Activated T-helper 9 cell treated with anti-CD3 and anti-CD28 coated beads, Interleukin-2, amount 50 U/mL, for 16 hours (primary cell): ENCODE data around the gene CDHR3.
"Not testable (repeated sequence)": the region's sequence is repeated elsewhere in the genome, so short reads cannot be mapped to it uniquely, and the experiment has no call there.

Source experiments
- DNase-seq: peaks from one replicate; pipeline ENCODE4 v3.0.0-alpha.2; 2020; ENCODE audit warnings: low read depth

The CDHR3 gene, protein sequence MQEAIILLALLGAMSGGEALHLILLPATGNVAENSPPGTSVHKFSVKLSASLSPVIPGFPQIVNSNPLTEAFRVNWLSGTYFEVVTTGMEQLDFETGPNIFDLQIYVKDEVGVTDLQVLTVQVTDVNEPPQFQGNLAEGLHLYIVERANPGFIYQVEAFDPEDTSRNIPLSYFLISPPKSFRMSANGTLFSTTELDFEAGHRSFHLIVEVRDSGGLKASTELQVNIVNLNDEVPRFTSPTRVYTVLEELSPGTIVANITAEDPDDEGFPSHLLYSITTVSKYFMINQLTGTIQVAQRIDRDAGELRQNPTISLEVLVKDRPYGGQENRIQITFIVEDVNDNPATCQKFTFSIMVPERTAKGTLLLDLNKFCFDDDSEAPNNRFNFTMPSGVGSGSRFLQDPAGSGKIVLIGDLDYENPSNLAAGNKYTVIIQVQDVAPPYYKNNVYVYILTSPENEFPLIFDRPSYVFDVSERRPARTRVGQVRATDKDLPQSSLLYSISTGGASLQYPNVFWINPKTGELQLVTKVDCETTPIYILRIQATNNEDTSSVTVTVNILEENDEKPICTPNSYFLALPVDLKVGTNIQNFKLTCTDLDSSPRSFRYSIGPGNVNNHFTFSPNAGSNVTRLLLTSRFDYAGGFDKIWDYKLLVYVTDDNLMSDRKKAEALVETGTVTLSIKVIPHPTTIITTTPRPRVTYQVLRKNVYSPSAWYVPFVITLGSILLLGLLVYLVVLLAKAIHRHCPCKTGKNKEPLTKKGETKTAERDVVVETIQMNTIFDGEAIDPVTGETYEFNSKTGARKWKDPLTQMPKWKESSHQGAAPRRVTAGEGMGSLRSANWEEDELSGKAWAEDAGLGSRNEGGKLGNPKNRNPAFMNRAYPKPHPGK

DNA sequence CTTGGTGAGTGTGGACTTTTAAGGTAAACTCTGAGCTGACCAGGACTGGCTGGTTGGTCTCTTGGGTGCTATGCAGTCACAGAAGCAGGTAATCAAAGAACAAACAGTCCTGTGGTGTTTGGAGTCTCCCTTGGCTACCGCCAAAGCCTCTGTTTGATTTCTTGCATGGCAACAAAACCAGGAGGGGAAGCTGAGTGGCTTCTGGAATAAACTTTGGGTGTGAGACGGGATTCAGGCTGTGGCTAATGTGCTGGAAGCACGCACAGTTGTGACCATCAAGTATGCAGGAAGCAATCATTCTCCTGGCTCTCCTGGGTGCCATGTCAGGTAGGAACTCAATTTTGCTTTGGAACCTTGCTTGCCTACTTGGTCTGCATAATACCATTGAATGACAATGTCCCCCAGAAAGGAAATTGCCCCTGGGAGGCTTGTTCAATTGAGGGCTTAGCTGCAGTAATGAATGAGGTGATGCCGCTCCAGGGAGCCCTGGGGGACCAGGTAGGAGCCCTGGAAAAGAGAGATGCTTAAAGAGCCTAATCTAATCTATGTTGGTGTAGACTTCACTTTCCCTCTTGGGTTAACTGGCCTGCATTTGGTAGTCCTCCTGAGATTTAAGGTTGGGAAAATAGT, at the start of gene CDHR3:
Gene CDHR3 (plus strand): TSS at position 227 of the 630 bp plus-strand sequence. CDS start 55 bp downstream, at position 282.
- no peak for DNase-seq

DNA sequence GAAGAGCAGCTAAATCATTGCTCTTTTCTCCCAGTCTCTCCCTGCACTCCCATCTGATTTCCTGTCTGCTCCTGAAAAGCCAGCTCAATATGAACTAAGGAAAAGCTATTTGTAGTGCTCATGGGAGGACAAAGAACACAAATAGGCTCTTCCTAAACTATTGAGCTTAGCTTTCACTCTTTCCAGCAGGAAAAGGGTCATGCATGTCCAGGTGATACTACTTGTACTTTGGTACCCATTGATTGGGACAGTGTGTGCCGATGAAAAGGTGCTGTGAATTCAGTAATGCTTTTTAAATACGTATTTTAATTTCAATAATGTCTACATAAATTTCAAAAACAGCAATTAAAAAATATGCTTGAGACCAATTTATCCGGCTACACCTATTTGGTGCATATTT, 49.1 kb upstream of the CDHR3 start:
- DNase-seq: no peak

DNA sequence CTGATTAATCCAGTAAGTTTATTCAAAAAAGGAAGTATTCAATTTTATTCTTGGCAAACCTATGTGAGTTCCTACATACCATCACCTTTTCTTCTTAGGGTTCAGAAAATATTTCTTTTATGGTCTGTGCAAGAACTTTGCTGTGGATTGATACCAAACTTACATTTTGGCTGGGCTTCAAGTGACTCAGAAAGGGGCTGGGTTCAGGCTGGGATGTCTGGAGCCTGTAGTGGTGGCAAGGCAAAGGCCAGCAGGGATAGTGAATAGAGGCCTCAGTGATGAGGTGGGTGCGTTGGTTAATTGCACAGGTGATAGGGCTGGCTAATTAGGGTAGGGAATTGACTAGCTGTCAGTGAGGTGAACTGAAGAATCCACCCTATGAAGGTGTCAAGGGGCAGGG, 46.5 kb upstream of the CDHR3 start:
- no peak for DNase-seq

DNA sequence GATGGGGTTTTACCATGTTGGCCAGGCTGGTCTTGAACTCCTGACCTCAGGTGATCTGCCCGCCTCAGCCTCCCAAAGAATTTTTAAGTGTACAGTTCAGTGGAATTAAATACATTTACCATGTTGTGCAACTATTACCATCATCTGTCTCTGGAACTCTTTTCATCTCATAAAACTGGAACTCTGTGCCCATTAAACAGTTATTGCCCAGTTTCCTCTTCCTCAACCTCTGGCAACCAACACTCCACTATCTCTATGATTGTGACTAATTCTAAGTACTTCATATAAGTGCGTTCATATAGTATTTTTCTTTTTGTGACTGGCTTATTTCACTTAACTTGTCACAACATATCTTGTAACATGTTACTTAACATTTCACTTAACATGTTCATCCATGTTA, 45.4 kb upstream of the CDHR3 start:
- DNase-seq: no peak

DNA sequence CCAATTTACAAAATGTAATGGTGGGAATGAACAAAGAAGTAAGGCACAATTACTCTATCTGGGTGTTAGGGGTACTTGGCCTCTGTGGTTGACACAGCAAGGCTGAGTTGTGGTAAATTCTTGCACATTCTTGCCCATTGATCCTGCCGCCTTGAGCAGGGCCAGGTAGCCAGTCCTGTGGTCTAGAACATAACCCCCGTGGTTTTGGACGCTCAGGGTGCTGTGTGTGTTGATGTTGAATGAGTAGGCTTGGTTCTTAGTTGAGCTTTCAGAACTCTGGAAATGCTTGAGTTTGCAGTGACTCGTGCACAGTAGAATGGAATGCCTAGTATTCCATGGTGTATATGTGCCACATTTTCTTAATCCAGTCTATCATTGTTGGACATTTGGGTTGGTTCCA, 42.3 kb upstream of the CDHR3 start:
- no peak for DNase-seq

DNA sequence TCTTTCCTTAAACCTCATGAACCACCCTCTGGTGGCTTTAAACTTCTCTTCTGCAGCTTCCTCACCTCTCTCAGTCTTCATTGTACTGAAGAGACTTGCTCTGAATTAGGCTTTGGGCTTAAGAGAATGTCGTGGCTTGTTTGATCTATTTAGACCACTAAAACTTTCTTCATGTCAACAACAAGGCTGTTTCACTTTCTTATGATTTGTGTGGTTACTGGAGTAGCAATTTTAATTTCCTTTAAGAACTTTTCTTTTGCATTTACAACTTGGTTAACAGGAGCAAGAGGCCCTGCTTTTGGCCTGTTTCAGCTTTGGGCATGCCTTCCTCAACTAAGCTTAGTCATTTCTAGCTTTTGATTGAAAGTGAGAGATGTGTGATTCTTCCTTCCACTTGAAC, 38.1 kb upstream of the CDHR3 start:
- DNase-seq: no peak

DNA sequence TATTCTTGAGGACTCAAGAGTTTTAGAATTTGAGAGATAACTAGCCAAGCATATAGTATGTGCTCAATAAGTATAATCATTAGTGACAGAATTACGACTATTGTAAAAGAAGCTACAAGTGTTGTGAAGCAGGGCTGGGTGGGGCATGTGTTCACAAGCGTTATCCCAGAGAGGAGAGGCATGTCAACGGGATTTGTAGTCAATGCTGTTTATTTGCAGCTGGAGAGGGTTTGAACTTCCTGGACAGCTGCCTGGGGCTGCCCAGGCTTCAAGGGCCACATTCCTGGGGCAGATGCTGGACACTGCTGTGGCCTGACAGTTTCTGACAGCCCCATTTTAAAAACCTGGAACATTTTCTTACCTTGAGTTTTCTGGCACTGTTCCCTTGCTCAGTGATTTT, 36.9 kb upstream of the CDHR3 start:
- DNase-seq: no peak

DNA sequence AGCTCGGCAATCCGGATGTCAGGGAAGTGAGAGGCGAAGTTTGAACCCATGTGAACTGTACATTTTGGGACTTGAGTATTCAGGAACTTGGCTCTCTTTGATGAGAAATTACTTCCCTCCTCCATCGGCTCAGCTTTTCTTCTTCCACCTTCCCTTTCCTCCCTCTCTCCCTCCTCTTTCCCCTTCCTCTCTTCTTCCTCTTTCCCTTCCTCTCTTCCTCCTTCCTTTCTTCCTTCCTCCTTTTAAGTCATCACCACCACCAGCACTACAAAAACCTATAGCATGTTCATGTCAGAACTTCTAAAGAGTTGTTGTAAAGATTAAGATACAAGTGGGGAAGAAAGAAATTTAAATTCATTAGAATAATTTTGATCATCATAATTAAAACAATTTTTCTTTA, 31.9 kb upstream of the CDHR3 start:
- DNase-seq: no peak

DNA sequence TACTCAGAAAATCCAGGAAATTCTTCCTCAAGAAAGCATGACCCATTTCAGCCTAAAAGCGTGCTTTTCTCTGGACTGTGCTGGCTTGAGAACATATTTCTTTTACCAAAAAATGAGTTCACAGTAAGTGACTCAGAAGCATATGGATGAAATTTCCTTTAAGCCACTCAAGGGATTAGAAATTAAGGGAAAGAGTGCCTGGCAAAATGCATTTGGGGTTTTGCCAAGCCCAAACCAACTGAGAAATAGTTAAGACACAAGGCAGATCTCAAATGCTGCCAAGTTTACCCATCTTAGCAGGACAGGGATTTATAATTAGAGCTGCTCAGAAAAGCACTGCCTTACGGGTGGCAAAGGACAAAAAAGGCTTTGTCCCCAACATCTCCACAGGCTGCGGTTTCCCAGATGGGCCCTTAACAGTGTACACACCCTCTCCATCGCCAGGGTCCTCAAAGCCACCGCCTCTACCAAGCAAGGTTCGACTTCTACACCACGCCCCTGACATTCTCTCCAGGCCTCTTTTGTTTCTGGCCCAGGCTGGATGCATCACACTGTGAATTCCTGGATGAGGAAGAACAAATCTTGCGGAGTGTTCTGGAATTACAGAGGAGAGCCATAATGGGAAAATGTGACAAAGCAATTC, 30.1 kb upstream of the CDHR3 start:
- DNase-seq: no peak

DNA sequence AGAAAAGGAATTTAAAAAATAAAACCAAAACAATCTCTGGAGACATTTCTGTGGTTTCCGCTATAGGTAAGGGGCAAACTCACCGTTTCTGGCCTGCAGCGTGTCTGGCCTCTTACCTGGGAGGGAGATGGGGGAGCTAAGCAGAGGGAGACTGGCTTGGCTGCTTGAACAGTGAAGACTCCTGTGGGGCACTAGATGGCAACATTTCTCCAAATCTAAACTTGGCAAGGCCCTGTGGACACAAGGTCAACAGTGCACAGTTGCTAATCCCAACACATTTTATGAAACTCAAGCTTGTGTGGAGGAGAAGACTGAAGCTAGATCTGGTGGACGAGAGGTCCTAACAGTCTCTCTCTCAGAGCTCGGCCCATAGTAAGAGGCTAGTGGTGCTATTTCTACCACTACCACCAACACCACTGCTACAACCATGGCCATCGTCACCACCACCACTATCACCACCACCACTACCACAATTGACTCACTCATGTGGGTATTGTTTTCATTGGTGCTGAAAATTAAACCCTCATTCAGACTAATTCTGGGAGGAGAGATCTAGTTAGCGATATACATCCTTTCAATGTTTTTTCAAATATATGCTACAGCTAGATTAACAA, 28.4 kb upstream of the CDHR3 start:
- DNase-seq: no peak

DNA sequence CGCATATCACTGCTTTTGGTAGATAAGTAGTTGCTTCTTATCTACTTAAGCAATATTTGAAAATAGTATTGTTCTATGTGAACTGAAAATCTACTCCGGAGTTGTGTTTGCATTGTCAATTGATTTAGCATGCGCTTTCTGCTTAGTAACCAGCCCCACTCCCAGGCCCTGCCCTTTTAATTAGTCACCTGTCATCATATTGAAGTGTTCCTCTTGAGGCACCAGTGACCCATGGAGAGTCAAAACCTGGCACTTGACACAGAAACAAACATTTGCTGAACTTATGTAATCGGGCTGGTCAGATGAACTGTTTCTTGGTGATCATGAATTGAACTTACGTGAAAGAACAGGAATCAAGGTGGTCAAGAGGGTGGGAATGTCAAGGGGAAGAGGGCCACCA, 27.8 kb upstream of the CDHR3 start:
- no peak for DNase-seq

DNA sequence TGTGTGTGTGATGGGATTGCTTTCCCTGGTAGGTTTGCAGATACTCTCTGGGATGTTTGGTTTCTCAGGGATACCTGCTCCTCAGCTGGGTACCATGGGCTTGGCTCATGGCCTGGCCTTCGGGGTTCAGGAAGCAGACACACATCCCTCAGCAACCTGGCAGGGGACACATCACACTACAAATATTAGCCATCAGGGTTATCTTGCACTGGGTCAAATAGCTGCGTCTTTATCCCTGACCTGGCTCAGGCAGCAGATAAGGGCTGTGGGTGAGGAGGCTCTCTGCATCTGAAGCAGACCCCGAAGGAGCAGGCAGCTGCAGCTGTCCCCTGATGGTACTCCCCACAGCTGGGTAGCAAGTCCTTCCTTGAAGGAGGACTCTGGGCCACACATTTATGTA, 25.7 kb upstream of the CDHR3 start:
- DNase-seq: no peak

DNA sequence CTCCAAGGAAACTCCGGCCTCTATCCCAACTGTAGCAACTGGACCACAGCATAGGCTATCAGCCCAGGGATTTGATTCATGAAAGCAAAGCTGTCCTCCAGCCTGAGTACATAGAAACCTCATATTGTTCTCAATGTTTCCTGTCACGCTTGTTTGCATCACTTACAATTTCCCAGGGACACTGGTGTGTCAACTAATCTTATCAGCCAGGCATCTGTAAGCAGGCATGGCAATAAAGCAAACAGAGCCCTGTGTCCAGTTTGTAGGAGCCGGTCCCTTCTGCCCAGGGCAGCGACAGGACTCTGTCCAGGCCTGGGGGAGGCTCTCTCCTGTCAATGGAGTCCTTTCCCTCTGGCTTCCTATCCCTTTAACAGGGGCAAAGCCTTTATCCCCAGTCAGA, 23.0 kb upstream of the CDHR3 start:
- no peak for DNase-seq

DNA sequence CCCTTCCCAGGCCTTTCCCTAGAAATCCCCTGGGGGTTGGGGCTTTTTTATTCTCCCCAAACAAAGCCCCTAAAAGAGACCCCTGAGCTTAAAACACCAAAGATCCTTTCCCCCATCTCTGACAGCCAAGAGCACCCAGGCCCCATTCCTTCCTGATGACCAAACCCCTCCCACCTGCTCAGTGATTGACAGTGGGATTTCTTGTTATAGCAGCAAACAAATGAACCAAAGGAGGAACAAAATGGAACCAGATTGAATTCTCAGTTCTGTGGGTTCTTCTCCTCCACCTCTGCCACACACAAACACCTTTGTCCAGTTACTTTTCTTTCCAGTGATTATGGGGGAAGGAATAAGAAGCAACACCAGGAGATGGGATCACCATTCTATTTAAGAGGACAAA, 21.5 kb upstream of the CDHR3 start:
- no peak for DNase-seq

DNA sequence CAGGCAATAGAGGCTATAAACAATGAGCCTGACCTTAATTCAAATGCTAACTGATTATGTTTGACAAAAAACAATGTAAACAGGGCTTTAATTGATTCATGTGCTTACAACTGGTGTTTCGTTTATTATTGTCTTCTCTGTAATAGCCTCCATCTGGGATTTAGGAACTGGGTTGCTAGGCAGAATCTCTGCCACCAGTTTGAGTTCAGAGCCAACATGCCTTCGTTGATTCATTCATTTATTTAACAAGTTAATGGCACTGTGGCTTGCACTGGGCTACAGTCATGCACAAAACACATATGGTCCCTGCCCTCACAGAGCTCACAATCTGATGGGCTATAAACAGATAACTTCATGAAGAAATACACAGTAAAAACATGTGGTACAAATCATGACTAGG, 19.6 kb upstream of the CDHR3 start:
- no peak for DNase-seq

DNA sequence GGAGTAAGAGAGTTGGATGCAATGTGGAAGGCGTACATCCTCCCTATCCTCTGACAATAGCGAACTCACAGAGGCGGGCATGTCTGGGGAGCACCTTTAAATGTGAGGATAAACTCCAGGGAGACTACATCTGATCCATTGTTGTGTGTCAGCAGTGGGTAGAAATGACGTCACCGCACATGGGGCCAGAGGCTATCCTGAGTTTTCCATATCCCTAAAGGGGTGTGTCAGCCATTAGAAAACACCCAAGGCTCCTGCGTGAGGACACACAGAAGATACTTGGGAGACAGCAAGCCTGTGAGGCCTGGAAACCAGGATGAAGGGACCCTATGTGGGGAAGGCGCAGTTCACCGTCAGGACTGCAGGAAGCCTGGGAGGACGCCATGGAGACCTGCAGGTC, 17.2 kb upstream of the CDHR3 start:
- no peak for DNase-seq

DNA sequence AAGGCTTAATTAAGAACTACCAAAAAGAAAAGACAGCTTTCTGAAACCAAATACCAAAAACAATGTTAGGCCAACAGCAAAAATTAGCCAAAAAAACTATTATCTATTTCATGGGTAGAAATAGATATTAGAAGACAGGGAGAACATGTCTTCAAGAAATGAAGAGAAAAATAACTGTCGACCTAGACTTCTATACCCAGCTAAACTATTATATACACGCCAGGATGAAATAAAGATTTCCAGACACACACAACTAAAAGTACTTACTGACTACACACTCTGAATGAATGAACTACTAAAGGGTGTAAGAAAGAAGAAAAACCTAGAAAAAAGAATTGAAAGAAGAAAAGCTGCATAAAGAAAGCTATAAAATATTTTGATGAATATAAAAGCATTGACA, 11.5 kb upstream of the CDHR3 start:
- no peak for DNase-seq

DNA sequence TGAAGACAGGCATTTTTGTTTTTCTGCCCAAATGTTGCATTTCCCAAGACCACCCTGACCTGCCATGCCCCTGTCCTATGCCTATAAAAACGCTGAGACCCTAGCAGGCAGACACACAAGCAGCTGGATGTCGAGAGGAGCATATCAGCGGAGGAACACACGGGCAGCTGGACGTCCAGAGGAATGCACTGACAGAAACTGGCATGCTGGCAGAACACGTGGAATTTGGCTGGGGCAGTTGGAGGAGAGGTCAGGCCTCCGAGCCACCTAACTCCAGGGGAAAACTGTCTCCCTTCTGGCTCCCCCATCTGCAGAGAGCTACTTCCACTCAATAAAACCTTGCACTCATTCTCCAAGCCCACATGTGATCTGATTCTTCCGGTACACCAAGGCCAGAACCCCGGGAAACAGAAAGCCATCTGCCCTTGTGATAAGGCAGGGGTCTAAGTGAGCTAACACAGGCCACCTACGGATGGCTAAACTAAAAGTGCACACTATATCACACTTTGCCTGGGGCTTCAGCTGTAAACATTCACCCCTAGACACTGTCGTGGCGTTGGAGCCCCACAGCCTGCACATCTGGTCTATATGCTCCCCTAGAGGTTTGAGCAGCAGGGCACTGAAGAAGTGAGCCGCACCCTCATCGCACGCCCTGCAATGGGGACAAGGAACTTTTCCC, 10.0 kb upstream of the CDHR3 start:
- no peak for DNase-seq

DNA sequence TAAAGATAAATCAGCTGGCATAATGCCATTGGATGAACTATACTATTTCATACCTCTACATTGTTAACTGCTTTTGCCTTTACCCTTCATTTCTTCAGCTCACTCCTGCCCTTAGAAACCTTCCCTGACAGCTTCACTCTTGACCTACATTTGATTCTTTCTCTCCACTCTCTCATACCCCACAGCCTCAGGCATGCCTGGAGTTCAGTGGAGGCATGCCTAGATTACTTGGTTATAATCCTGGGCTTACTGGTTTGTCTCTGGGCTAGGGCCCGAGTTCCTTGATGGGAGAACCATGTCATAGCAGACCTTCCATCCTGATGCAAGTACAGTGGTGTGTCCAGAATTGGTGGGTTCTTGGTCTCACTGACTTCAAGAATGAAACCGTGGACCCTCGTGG, 8.4 kb upstream of the CDHR3 start:
- DNase-seq: no peak

DNA sequence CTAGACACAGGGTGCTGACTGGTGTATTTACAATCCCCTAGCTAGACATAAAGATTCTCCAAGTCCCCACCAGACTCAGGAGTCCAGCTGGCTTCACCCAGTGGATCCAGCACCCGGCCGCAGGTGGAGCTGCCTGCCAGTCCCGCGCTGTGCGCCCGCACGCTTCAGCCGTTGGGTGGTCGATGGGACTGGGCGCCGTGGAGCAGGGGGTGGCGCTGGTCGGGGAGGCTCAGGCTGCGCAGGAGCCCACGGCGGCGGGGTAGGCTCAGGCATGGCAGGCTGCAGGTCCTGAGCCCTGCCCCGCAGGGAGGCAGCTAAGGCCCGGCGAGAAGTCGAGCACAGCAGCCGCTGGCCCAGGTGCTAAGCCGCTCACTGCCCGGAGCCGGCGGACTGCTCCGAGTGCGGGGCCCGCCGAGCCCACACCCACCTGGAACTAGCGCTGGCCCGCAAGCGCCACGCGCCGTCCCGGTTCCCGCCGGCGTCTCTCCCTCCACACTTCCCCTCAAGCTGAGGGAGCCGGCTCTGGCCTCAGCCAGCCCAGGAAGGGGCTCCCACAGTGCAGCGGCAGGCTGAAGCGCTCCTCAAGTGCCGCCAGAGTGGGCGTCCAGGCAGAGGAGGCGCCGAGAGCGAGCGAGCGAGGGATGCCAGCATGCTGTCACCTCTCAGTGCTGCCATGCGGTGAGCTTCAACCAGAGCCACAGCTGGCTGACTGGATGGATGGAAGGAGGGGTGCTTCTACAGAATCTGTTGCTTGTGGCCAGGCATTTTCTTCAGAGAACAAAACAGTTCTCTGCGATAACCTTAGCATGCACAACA, 7.2 kb upstream of the CDHR3 start:
- DNase-seq: not testable (repeated sequence)

DNA sequence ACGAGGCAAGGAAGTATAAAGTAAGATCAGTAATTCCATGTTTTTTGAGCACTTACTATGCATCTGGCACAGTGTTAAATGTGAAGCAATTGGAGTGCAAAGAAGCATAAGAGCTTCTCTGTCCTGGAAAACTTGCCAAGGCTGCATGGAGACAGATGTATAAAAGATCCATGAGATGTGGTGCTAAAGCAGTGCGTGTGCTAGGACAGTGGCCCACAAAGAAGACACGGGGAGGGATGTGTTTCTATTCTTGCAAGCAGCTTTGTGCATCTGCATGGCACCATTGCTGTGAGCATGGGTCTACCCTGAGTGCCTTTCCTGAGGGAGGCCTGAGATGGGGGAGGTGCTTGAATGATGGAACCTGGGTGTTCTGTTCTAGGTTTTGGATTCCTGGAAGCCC, 5.1 kb upstream of the CDHR3 start:
- no peak for DNase-seq
